ACC112 (cell line): ENCODE results near the gene ANKS3.

Experiments used
- H2AFZ ChIP-seq: fragments of 200-600 bp; sonication (generic); one replicate; pipeline ENCODE4 v1.6.0; 2017; ENCODE audit warnings: antibody characterized with exemption, low read length; ENCODE audit not compliant: unreplicated experiment
- H3K27ac ChIP-seq: fragments of 200-600 bp; sonication (generic); 2 replicates; pipeline ENCODE4 v1.5.1; 2014; ENCODE audit warnings: low read depth, mild to moderate bottlenecking, antibody characterized with exemption, low read length, moderate library complexity
- H3K27me3 ChIP-seq: fragments of 200-600 bp; sonication (generic); 2 replicates; pipeline ENCODE4 v1.6.1; 2014; ENCODE audit warnings: mild to moderate bottlenecking, antibody characterized with exemption, low read length, moderate library complexity, mixed read lengths; ENCODE audit not compliant: insufficient read depth
- H3K36me3 ChIP-seq: fragments of 200-600 bp; sonication (generic); 2 replicates; pipeline ENCODE4 v1.6.1; 2016; ENCODE audit warnings: mild to moderate bottlenecking, antibody characterized with exemption, low read length, moderate library complexity, mixed read lengths; ENCODE audit not compliant: insufficient read depth
- H3K4me1 ChIP-seq: fragments of 200-600 bp; sonication (generic); one replicate; pipeline ENCODE4 v1.6.1; 2016; ENCODE audit warnings: low read length, mixed read lengths; ENCODE audit not compliant: insufficient read depth, unreplicated experiment, control insufficient read depth
- H3K4me3 ChIP-seq: fragments of 200-600 bp; sonication (generic); 2 replicates; pipeline ENCODE4 v1.5.1; 2014; ENCODE audit warnings: mild to moderate bottlenecking, low read depth, low read length
- H3K79me2 ChIP-seq: fragments of 200-600 bp; sonication (generic); one replicate; pipeline ENCODE4 v1.6.0; 2016; ENCODE audit warnings: low read length; ENCODE audit not compliant: control insufficient read depth, unreplicated experiment, insufficient read depth

ANKS3 gene

DNA sequence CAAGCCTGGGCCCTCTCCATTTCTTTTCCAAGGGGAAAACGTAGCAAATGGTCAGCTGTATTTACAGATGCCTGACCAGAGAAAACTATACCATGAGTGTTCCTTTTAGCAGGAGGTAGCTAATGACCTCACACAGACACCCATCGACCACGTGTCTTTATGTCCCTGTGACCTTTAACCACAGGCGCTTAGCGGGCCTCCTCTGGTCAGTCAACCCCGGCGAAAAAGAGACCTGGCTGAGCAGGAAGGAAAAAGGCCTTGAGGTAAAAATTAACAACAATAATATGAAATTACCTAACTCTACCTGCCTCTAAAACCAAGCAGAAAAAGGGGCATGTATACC, 31.6 kb downstream of the ANKS3 start:
- no peaks in the 10 kb centered on the region for H3K4me1 ChIP-seq
- no peak overlapping the region for H3K4me3 ChIP-seq
- H2AFZ ChIP-seq, result no peak overlapping the region
- 0 out of 2 replicates have a peak, but pooled peaks cover 4% of the 10 kb centered on the region for H3K36me3 ChIP-seq
- no peaks in the 10 kb centered on the region for H3K79me2 ChIP-seq
- no peaks in the 10 kb centered on the region for H3K27me3 ChIP-seq
- no peak overlapping the region for H3K27ac ChIP-seq

DNA sequence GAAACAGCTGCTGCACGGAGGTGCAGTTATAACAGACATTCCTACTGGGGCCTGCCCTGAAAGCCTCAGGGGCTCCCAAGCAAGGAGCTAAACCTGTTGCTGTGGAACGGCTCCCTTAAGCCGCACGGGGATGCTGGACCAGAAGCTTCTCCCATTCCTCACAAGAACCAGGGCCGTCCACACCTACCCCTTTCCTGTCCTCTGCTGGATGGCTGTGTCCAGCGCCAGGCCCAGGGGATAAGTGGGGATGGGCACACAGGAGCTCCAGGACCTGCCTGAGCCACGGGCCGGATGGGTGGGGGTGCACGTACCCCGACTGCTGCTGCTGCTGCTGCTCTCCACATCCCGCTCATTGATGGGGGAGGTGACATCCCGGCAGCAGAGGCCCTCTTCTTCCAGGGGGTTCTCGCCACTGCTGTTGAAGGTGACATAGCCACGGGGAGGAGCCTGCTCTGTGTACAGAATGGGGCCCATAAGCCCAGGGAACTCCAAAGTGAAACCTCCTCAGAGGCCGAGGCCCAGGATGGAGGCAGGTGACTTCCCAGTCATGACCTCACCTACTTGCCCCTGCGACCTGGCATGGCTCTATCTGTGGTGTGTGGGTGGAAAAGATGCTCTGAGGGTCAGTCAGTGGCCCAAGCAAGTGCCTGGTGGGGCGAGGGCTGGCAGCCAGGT, 32.1 kb downstream of the ANKS3 start:
- Histone ChIP-seq H2AFZ (no peak overlapping the region), H3K27me3 (no peaks in the 10 kb centered on the region), H3K36me3 (0 out of 2 replicates have a peak, but pooled peaks cover 4% of the 10 kb centered on the region), H3K79me2 (no peaks in the 10 kb centered on the region), H3K4me3 (no peak overlapping the region), H3K27ac (no peak overlapping the region), H3K4me1 (no peaks in the 10 kb centered on the region)

DNA sequence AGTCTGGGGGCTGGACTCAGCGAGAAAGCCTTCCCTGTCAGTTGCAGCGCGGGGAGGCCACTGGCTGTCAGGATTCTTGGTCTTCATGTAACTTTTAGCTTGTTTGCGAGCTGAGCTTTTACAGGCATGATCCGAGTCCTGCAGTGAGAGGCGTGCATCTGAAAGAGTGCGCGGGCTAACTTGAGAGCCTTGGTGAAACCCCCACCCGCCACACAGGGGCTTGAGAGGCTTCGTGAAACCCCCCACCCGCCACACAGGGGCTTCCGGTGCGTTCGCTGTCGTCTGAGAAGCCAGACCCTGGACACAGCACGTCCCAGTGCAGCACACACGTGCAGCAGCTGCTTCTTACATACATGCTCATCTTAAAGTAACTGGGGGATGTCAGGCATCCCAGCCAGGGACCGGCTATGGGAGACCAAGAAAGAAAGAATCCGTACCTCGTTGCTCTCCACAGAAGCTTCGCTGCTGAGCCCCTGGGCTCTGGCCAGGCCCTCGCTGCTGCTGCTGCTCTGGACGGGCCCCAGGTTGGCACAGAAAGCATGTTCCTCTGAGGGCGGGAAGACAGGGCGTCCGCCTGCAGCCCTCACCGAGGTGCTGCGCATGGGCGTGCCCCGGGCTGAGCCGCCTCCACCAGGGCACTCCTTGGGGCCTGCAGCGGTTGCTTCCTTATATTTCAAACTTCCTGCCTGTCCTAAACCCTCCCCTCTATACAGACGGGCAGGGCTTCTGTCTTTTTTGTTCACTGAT, 32.9 kb downstream of the ANKS3 start:
- Histone ChIP-seq H3K36me3 (peaks cover 4% of the 10 kb centered on the region; the same call in 1 of the 2 replicates), H3K4me3 (no peak overlapping the region), H3K27me3 (no peaks in the 10 kb centered on the region), H2AFZ (no peak overlapping the region), H3K79me2 (no peaks in the 10 kb centered on the region), H3K27ac (no peak overlapping the region), H3K4me1 (peaks cover 3% of the 10 kb centered on the region)

DNA sequence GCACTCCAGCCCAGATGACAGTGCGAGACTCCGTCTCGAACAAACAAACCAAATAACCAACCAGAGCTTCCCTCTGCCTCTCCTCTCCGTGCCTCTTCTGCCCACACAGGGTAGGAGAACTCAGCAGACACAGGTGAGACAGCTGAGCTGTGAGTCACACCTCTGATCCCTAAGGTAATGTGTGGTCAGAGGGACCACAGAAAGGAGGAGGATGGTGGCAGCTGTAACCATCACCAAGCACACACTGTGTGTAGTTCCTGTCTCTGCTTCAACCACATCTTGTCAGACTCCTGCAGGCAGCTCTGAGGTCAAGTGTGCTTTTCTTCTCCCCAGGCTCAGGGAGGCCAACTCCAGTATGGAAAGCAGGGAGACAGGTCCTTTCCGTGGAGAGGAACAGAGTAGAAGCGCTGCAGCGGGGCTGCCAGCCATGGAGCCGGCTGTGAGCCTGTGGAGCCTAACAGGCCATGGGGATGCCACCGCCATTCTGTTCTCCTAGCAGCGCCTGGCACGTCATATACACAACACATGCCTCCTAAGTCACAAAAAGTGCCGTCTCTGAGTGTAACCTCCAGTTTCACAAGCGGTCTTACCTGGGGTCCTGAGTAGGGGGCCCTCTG, 33.6 kb downstream of the ANKS3 start:
- Histone ChIP-seq H3K79me2 (no peaks in the 10 kb centered on the region), H3K4me3 (no peak overlapping the region), H2AFZ (no peak overlapping the region), H3K36me3 (peaks cover 4% of the 10 kb centered on the region; the same call in 1 of the 2 replicates), H3K27me3 (no peaks in the 10 kb centered on the region), H3K27ac (no peak overlapping the region), H3K4me1 (peaks cover 10% of the 10 kb centered on the region)

DNA sequence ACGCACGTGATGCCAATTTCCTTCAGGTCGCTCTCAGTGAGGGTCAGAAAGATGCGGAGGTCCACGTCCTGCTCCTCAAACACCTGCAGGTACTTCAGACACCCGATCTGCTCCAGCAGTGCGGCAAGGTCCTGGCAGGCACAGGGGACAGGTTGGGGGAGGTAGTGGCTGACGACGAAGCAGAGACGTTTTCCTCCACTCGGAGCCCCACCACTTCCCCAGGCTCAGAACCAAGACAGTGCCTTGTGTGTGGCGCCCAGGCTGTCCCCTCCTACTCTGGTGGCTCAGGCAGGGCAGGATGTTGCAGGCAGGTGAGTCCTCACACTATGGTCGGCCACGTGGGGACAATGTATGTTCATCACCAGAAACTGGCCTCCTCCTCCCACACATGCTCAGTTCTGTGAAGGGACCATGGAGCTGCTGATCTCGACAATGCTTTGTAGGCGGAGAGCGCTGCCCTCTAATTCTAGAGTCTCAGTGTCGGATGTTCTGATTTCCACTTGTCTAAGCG, 35.0 kb downstream of the ANKS3 start:
- Histone ChIP-seq H3K27ac (no peak overlapping the region), H3K79me2 (no peaks in the 10 kb centered on the region), H3K27me3 (no peaks in the 10 kb centered on the region), H2AFZ (no peak overlapping the region), H3K4me3 (no peak overlapping the region), H3K36me3 (peaks cover 4% of the 10 kb centered on the region; the same call in 1 of the 2 replicates), H3K4me1 (peaks cover 19% of the 10 kb centered on the region)

DNA sequence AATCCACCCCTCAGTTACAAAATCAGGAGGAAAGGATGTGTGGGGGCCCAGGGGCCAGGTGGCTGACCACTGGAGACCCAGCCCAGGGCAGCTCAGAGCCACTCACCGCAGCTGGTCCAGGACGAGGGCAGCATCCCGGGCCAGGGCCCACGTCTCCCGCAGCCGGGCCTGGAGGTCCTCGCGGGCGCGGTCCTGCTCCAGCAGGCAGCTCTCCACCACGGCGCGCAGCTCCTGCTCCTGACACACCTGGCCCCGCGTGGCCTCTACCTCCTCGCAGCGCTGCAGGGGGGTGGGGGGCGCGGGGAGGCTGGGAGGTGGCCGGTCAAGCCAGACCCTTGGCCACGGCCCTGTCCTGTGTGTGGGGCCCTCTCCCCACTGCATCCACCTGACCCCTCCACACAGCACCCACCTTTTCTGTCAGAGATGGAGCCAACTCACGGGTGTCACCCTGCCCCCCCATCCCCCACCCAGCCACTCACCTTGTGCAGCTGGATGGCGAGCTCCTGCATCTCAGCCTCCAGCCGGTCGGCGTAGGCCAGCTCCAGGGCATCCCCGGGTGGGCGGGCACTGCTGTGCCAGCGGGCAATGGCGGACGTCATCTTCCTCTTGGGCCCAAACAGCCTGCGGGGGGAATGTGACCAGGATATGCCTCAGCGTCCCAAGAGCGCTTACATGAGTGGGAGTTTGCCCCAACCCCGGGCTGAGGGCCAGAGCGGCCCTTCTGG, 35.6 kb downstream of the ANKS3 start:
- peaks cover 4% of the 10 kb centered on the region; the same call in 1 of the 2 replicates for H3K36me3 ChIP-seq
- H3K27me3 ChIP-seq, result no peaks in the 10 kb centered on the region
- peaks cover 19% of the 10 kb centered on the region for H3K4me1 ChIP-seq
- H2AFZ ChIP-seq, result no peak overlapping the region
- H3K27ac ChIP-seq, result no peak overlapping the region
- no peak overlapping the region for H3K4me3 ChIP-seq
- no peaks in the 10 kb centered on the region for H3K79me2 ChIP-seq

DNA sequence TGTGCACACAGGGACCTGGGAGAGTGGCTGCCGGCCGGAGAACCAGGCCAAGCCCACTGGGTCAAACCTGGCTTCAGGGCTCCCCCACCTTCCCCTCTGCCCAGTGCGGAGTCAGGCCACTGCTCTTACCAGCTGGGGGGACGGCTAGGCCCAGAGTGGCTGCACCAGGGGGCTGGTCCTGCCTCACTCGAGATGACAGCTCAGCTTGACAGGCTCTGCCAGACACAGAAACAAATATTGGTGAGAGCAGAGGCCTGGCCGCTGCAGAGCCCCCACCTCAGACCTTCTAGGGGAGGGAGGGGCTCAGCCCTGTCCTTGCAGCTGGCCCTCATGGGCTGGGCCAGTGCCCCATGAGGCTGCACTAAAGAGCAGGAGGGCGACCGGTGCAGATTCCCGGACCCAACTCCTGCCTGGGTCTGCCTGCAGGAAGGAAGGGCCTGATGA, 36.2 kb downstream of the ANKS3 start:
- Histone ChIP-seq H3K27ac (no peak overlapping the region), H3K27me3 (no peaks in the 10 kb centered on the region), H3K36me3 (peaks cover 4% of the 10 kb centered on the region; the same call in 1 of the 2 replicates), H3K4me1 (peaks cover 21% of the 10 kb centered on the region), H3K79me2 (no peaks in the 10 kb centered on the region), H2AFZ (no peak overlapping the region), H3K4me3 (no peak overlapping the region)

DNA sequence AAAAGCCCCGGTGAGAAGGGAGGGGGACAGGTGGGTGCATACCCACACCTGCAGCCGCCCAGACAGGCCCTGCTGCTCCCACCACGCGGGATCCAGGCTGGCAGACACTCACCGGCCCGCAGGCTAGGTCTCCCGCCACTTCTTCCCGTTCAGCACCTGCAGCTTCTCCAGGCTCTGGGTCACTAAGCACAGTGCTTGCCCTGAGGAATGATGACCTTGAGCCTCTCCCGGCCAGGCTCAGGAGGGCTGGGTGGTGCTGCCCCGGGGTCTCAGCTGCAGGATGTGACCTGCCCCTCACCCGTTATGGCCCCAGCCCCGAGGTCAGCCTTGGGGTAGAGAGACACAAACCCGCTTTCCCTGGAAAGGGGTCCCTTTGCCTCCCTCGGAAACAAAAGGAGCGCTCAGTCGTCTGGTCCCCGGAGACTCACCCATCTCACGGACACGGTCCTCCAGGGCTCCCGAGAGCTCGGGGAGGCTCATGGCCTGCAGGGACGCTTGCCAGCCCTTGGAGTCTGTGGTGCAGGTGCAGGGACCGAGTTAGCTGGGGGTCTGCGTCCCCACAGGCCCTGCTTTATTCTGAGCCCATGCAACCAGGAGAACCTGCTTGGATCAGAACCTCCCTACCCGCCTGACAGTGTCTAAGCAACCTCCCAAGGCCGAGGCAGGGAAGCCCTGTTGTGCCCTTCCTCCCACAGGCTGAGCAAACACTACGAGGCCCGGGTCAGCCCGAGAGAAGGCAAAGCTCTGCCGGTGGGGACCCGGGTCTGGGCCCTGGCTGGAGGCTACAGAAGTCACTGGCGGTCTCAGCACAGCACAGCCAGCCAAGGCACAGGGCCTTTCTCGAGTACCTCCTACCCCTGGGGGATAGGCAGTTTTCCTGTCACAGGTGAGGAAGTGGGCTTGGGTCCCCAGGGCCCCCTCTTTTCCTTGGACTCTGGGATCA, 36.9 kb downstream of the ANKS3 start:
- H3K4me3 ChIP-seq, result no peak overlapping the region
- H2AFZ ChIP-seq, result no peak overlapping the region
- peaks cover 4% of the 10 kb centered on the region; the same call in 1 of the 2 replicates for H3K36me3 ChIP-seq
- no peaks in the 10 kb centered on the region for H3K79me2 ChIP-seq
- H3K4me1 ChIP-seq, result peaks cover 22% of the 10 kb centered on the region
- H3K27me3 ChIP-seq, result no peaks in the 10 kb centered on the region
- H3K27ac ChIP-seq, result no peak overlapping the region

DNA sequence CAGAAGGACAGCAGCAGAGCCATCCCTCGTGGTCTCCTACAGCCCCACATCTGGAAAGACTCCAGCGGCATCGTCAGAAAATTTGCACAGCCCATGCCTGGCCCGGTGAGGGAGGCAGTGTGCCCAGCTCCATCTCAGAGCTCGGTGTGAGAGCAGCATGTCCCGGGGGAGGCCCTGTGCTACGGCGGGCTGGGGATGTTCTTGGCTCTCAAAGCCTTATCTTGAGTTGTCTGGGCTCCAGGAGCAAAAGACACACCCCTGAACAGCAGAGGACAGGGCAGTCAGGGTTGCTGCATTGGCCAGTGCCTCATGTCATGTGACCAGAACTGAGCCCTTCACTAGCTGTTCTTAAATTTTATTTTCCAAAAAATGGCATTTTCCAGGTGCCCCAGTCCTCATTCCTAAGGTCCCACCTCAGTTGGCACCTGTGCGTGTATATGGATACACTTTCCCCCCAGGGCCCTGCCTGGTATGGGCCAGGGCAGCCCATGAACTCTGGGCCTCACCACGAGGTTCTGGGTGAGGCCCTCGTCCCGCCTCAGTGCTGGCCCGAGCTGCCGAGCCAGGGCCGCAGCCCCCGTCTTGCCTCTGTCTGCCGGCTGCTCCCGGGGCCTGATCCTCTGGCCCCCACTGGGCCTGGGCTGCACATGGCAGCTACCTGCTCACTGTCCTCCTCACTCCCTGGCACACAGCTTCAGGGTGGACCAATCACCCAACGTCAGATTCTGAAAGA, 37.7 kb downstream of the ANKS3 start:
- H3K27me3 ChIP-seq, result no peaks in the 10 kb centered on the region
- H3K4me1 ChIP-seq, result peaks cover 22% of the 10 kb centered on the region
- H3K79me2 ChIP-seq, result no peaks in the 10 kb centered on the region
- H3K27ac ChIP-seq, result no peak overlapping the region
- no peak overlapping the region for H3K4me3 ChIP-seq
- H3K36me3 ChIP-seq, result peaks cover 4% of the 10 kb centered on the region; the same call in 1 of the 2 replicates
- H2AFZ ChIP-seq, result no peak overlapping the region
